ENCODE data around the gene LAG3.

The LAG3 gene

DNA sequence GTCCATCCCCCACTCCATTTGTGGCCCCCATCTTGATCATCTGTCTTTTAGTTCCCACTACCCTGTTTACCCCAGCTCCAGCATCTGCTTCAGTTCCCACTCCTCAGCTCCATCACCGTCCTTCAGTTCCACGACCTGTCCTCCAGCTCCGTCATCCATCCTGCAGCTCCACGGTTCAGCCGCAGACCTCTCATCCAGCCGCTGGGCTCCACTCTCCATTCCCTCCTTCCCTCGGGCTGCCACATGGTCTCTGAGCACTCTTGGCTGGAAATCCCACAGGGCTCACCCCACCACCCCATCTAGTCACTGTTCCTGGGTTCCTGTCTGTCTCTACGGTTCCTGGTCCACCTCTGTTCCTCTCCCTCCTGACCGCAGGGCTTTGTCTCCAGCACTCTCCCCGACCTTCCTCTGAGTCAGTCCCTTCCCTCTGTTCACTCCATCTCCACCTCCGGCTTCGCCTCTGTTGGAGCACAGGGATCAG lies 52.6 kb downstream of the LAG3 start:
- DNase-seq = no peak

DNA sequence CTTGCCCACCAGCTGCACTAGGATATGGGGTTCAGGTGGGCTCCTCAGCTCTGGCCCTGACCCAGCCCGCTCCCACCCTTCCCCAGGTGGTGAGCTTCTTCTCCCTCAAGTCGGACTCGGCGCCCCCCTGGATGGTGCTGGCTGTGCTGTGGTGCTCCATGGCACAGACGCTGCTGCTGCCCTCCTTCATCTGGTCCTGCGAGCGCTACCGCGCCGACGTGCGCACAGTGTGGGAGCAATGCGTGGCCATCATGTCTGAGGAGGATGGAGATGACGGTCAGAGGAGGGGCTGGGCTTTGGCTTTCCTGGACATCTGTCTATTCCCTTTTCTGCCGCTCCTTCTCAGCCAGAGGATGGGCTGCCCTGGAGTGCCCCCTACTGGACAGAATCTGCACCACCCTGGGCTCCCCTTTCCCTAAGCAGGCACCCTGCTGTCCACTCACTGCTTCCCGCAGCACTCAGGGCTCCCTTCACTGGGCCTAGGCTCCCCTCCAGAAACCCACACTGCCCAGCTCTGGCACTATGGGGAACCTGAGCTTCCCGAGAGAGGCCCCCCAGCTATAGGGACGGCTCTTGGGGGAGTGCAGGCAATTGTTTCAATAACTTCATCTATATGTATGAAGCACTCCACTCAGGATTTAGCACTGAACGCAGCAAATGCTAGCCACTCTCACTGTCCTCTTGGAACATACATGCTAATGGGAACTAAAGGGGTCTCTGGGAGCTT lies 53.2 kb downstream of the LAG3 start:
- DNase-seq = peak; percentile 81

DNA sequence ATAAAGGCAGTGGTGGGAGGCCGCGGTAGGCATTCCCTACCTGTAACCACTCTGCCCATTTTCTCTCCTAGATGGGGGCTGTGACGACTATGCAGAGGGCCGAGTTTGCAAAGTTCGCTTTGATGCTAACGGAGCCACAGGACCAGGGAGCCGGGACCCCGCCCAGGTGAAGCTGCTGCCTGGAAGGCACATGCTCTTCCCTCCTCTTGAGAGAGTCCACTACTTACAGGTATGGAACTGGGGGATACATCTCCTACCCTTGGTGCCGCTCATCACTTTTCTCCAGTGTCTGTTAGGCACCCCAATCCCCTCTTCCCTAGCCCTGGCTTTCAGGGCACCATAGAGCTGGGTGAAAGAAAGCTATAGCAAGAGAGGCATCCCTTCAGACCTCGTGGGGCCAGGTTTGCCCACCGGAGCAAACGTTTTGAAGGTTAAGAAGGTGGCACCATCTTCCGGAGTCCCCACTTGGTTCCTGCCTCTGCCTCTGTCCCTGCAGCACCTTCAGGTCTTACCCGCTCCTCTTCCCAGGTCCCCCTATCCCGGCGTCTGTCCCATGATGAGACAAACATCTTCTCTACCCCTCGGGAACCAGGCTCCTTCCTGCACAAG lies 53.9 kb downstream of the LAG3 start:
- DNase-seq = no peak

DNA sequence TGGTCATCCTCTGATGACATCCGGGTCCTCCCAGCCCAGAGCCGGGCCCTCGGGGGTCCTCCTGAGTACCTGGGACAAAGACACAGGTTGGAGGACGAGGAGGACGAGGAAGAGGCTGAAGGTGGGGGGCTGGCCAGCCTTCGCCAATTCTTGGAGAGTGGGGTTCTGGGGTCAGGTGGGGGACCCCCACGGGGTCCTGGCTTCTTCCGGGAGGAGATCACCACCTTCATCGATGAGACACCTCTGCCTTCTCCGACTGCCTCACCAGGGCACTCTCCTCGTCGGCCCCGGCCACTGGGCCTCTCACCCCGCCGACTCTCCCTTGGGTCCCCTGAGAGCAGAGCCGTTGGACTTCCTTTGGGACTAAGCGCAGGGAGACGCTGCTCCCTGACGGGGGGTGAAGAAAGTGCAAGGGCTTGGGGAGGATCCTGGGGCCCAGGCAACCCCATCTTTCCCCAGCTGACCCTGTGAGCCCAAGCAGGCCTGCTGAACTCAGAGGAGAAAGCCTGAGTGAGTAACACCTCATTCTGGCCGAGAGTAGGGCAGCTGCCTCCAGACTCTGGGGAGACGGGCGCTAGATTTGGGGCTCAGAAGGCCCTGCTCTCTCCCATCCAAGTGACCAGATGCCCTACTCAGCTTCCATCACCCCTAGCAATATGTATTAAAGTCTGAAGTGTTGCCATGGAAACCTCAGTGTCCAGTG lies 54.6 kb downstream of the LAG3 start:
- no peak for DNase-seq

DNA sequence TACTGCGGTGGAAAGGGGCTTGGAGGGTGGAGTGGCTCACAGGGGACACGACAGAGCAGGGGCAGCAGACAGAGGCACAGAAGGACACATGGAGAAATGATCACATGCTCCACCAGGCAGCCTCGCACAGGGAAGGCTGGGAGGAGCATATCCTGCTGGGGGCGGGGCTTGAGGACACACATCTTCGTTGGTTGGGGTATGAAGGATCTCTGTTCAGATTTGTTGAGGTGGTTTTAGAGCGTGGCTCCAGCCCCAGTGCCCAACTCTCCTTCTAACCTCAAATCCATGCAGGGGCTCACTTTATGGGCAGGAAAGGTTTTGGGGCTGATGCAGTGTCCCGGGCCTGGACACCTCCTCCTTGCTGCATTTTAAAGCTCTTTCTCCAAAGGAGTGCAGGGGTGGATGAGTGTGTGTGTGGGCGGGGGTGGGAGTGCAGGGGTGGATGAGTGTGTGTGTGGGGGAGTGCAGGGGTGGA lies 55.2 kb downstream of the LAG3 start:
- peak; percentile 47 for DNase-seq
